Measurements from ENCODE around the gene MFAP2.
"Not testable (repeated sequence)": the region's sequence is repeated elsewhere in the genome, so short reads cannot be mapped to it uniquely, and the experiment has no call there.

DNA sequence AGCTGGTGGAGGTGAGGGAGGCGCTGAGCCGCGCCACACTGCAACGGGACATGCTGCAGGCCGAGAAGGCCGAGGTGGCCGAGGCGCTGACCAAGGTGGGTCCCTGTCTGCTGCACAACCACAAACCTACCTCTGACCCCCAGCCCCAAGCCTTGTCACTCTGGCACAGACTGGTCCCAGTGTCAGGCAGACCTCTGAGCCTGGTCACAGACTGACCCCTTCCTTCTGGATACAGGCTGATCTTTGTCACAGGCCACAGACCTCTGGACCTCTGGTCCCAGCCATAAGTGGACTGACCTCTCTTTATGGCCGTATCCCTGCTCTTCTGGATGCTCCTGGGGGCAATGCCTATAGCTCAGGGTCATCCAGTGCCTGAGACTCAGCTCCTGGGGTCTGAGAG lies 34.9 kb downstream of the MFAP2 start:
- not testable (repeated sequence) for TF ChIP-seq POLR2A (IDR thresholded peaks at IDR 0.05; ENCODE audit: control extremely low read depth in 1 of 2, low read depth in 2 of 2, low read length in 2 of 2)
- TF ChIP-seq, protein P1, sequence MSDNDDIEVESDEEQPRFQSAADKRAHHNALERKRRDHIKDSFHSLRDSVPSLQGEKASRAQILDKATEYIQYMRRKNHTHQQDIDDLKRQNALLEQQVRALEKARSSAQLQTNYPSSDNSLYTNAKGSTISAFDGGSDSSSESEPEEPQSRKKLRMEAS (IDR thresholded peaks at IDR 0.05): not testable (repeated sequence)
- TF ChIP-seq, protein P2, sequence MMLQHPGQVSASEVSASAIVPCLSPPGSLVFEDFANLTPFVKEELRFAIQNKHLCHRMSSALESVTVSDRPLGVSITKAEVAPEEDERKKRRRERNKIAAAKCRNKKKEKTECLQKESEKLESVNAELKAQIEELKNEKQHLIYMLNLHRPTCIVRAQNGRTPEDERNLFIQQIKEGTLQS (IDR thresholded peaks at IDR 0.05; ENCODE audit: insufficient read depth, low read depth, low read length): not testable (repeated sequence)
